ENCODE data around the gene NTM.
"Not testable (repeated sequence)": the region's sequence is repeated elsewhere in the genome, so short reads cannot be mapped to it uniquely, and the experiment has no call there.

Gene NTM

DNA sequence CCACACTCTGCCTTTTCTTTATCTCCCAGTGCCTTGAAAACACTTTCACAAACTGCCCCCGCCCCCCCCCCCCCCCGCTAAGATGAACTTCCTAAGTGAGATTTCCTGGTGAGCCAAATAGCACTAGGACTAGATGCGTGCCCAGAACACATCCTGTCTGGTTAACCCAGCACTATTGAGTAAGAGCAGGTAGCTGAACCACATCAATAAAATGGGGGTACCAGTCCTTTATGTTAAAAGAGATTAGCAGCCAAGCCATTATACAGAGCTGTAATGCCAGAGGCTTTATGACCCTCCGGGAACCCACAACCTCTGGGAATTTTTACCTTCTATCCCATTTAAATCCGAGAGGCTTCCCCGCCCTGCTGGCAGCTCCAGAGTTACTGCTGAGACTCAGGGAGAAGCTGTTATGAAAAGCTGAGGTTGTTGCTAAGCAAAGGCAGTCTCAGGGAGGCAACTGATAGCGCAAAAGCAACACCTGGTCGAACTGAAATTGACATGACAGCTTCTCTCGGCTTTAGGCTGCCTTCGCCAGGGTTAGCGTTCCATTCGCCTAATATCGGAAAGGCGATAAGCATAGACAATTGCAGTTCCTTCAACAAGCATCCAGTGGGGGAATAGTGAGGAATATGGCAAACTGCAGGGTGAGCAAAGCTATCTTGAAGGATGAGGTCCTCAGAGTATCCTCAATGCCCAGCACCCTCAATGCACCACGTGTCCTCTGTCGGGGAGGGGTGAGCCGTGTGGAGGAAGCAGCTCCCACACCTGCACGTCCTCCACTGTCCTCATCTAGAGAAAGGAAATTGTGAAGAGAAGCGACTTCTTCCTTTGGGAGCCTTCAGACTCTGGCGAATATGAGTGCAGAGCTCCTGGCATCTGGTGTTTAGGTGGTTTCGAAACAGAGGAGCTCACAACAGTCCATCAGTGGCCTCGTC is 977.0 kb downstream of the NTM start:
- DNase-seq: no peak

- no peak for DNase-seq
Observed at GRCh38 chr11:132349811-132350733, 979.7 kb downstream of the NTM start.

GRCh38 chr11:132351050-132351449 is 980.6 kb downstream of the NTM start:
- no peak for DNase-seq

DNA sequence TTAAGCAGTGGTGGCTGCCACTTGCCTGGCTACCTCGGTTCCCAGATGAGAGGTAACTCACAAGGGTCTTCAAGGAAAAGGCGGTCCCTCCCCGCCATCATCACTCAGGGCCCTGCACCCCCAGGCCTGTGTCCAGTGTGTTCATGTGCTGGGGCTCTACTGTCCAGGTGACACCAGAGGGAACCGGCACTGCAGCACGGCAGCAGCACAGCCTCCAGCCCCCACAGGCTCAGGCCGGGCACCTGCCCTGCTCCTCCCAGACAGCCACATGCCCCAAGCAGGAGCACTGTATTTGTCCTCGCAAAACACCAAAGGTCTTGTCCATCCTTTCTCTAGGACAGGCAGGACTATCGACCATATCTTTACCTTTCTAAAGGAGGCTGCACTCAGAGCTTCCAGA is 982.1 kb downstream of the NTM start:
- no peak for DNase-seq

DNA sequence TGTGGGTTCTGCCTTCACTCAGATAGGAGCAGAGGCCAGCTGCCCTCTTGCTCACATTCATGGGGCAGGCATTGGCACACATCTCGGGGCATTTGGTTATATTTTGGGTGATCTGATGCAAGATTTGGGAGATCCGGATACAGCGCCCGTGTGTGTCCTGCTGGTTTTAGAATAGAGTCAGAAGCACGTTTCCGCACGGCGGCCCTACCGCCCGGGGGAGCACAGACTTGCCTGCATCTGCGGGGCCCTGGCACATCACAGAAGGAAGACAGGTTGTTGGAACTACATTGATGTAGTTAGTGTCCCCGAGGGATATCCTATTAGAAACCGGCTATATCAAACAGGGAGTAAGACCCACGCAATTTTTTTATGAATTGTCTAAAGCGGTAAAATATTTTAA is 982.8 kb downstream of the NTM start:
- DNase-seq: no peak

- DNase-seq: no peak
Observed at GRCh38 chr11:132357811-132358572, 987.6 kb downstream of the NTM start.

DNA sequence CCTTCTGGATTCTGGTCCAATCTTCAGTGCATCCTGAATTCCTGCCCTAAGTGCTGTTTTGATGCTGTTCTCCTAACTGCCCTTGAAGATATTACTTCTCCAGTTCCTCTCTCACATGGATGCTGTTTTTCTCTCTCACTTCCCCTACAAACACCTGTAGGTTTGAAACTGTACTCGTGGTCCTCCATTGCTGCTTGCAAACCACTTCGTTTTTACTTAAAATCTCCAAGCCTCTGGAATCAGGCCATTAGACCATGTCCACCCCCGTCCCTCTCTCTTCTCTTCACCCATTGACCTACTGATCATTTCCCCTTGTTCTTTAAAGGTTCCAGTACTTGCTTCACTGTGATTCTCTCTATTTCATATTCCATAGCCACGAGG is 988.1 kb downstream of the NTM start:
- DNase-seq: no peak

DNA sequence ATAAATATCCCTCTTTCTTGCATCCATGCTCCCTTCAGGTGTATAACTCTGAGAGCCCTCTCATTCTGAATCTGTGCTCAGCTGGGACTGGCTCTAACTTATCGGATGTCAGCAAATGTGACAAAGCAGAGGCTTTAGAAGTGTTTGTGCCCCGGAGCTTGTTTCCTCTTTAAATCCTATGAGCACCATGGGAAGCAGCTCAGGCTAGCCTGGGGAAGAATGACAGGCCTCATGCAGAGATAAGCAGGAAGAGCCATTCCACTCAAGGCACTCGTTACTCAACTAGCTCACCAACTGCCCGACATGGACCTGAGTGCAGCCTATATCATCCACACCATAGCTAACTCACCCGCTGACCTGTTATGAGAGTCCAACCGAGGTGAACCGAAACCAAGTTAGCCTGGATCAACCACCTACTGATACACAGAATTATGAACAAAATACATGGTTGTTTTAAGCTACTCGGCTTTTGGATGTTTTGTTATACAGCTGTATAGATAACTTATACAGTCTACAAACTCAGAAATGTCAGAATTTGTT is 990.7 kb downstream of the NTM start:
- no peak for DNase-seq

DNA sequence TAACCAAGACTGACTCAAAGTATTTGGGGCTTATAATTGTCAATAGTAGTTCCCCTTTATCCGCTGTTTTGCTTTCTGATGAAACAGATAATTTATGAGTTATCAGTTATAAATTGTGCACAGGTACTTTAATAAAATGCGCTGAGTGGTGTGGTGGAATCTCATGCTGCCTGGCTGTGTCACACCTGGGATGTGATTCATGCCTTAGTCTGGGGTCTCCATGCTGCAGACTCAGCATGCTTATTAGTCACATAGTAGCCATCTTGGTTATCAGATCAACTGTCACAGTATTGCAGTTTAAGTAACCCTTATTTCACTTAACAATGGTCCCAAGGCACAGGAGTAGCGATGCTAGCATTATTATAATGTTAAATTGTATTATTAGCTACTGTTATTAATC is 995.2 kb downstream of the NTM start:
- no peak for DNase-seq

DNA sequence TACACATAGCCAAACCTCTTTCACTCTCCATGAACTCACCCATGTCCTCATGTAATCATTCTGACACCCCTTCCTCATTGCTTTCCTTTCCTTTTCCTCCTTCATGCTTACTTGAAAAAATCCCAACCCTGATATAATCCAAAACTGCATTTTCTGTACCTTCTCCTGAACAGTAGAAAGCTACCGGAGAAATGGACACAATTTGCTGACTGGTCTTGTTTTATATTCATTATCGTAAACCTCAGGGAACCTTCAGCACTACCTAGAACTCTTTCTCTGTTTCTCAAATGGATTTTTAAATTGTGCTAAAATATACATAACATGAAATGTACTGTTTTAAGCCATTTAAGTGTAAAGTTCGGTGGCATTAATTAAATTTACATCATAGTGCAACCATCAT is 996.9 kb downstream of the NTM start:
- DNase-seq: no peak

- not testable (repeated sequence) for DNase-seq
Observed at GRCh38 chr11:132370114-132370513, 999.7 kb downstream of the NTM start.

- no peak for DNase-seq
Observed at GRCh38 chr11:132373405-132374143, 1003.2 kb downstream of the NTM start.

GRCh38 chr11:132379540-132379939 is 1009.1 kb downstream of the NTM start:
- DNase-seq: no peak

All from AML-193 (cell line).